ENCODE results near the gene NOPCHAP1. TPM values are rescaled to one million over a fixed set of nuclear protein-coding genes. Genes with fewer than 3 reads are reported as not detected.

The NOPCHAP1 gene
- total and polyA plus RNA-seq, 7 donors, result 6.2 to 10.5 (median 9.0) TPM

DNA sequence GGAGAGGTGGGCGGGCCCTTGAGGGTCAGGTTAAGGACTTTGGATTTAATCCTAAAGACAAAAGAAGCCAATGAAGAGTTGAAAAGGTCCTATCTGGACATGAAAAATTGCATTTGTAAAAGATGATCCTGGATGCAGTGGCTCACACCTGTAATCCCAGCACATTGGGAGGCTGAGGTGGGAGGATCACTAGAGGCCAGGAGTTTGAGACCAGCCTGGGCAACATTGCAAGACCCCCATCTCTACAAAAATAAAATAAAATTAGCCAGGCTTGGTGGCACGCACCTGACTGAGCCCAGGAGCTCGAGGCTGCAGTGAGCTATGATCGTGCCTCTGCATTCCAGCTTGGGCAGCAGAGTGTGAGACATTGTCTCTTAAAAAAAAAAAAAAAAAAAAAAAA is 25.7 kb upstream of the NOPCHAP1 start:
- WGBS, 3 donors, result 93 to 96% (median 94%) methylated on average over 4 of the region's 4 CpGs
- Histone ChIP-seq H3K4me3 (no peak overlapping the region), H3K36me3 (ENCODE audit: insufficient read depth in 1 of 2, low read depth in 1 of 2) (no peaks in the 10 kb centered on the region), H3K9me3 (no peaks in the 10 kb centered on the region), H3K27me3 (ENCODE audit: insufficient read depth in 3 of 3, low read length in 2 of 3) (peaks cover 2 to 30% (median 4%) of the 10 kb centered on the region in 3 donors), H3K4me1 (peaks cover 7% of the 10 kb centered on the region), H3K27ac (no peak overlapping the region)
- intact Hi-C loops (cut with DNase I), result no loop called here
- no peak for DNase-seq
- TF ChIP-seq, protein P1, sequence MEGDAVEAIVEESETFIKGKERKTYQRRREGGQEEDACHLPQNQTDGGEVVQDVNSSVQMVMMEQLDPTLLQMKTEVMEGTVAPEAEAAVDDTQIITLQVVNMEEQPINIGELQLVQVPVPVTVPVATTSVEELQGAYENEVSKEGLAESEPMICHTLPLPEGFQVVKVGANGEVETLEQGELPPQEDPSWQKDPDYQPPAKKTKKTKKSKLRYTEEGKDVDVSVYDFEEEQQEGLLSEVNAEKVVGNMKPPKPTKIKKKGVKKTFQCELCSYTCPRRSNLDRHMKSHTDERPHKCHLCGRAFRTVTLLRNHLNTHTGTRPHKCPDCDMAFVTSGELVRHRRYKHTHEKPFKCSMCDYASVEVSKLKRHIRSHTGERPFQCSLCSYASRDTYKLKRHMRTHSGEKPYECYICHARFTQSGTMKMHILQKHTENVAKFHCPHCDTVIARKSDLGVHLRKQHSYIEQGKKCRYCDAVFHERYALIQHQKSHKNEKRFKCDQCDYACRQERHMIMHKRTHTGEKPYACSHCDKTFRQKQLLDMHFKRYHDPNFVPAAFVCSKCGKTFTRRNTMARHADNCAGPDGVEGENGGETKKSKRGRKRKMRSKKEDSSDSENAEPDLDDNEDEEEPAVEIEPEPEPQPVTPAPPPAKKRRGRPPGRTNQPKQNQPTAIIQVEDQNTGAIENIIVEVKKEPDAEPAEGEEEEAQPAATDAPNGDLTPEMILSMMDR (IDR thresholded peaks at IDR 0.05), result no peak
- ATAC-seq, result no peak

DNA sequence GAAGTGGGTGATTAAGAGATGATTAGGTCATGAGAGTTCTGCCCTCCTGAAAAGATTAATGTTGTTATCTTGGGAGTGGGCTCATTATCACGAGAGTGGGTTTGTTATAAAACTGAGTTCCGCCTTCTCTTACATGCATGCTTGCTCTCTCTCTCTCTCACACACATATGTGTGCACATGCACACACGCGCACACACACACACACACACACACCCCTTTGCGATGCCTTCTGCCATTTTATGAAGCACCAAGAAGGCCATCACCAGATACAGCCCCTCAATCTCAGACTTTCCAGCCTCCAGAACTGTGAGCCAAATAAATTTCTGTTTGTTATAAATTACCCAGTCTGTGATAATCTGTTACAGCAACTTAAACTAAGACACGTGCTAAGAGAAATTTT is 22.4 kb upstream of the NOPCHAP1 start:
- ATAC-seq (no peak), DNase-seq (no peak)
- Histone ChIP-seq H3K4me1 (peaks cover 4% of the 10 kb centered on the region), H3K4me3 (no peak overlapping the region), H3K27ac (no peak overlapping the region), H3K36me3 (ENCODE audit: insufficient read depth in 1 of 2, low read depth in 1 of 2) (no peaks in the 10 kb centered on the region), H3K9me3 (no peaks in the 10 kb centered on the region), H3K27me3 (ENCODE audit: insufficient read depth in 3 of 3, low read length in 2 of 3) (peaks cover 2 to 25% (median 4%) of the 10 kb centered on the region in 3 donors)
- TF ChIP-seq, protein P1 (IDR thresholded peaks at IDR 0.05), result no peak
- WGBS, 3 donors, result 75 to 78% (median 76%) methylated on average over 6 of the region's 6 CpGs
- intact Hi-C loops (cut with DNase I), result no loop called here

DNA sequence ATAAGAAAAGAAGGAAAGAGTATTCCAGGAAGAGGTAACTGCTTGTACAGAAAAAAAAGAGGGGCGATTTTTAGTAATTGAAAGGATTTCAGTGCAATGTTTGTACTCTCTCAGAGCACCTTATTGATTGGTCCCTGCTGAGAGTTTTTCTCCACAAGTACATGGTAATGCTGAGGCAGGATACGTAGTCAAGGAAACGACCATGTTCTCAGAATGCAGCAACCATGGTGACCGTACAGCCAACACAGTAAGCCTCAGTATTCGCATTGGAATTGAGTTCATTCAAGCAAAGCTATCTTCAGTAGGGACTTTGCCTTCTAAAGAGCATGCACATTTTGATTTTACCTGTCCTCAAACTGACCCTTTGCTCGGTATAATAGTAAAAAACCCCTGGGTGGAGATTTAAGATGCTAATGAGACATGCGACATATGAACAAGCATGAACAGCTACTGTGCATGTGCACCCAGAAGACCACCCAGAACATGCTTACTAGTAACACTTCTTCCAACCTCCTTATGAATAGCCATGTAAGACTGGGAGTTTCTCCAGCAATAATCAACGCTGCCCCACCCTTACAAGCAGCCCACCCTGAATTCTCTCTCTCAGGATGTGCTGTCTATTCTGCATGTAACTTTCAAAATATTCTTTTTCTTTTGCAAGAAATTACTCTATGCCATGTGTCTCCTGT is 21.8 kb upstream of the NOPCHAP1 start:
- H3K27me3 ChIP-seq (ENCODE audit: insufficient read depth in 3 of 3, low read length in 2 of 3), result peaks cover 2 to 20% (median 4%) of the 10 kb centered on the region in 3 donors
- TF ChIP-seq, protein P1 (IDR thresholded peaks at IDR 0.05), result no peak
- no peaks in the 10 kb centered on the region for H3K36me3 ChIP-seq (ENCODE audit: insufficient read depth in 1 of 2, low read depth in 1 of 2)
- no peak for DNase-seq
- H3K4me1 ChIP-seq, result no peaks in the 10 kb centered on the region
- no peak overlapping the region for H3K27ac ChIP-seq
- intact Hi-C loops (cut with DNase I), result no loop called here
- 60 to 69% (median 66%) methylated on average over 8 of the region's 8 CpGs for WGBS, 3 donors
- ATAC-seq, result no peak
- no peaks in the 10 kb centered on the region for H3K9me3 ChIP-seq
- no peak overlapping the region for H3K4me3 ChIP-seq

DNA sequence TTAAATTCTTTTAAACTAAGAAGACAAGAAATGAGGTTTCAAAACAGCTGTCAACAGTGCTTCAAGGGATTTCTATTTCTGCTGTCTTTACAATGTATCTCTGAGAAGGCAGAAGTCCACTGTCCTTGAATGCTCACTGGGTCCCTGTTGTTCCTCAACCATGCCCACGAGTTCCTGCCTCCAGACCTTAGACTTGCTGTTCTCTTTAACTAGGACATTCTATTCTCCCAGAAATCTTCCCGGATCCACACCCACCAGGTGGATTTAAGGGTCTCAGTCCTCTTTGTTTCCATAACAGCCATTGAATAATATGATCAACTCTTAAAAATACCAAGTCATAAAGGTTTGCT is 21.3 kb upstream of the NOPCHAP1 start:
- H3K36me3 ChIP-seq (ENCODE audit: insufficient read depth in 1 of 2, low read depth in 1 of 2), result no peaks in the 10 kb centered on the region
- DNase-seq (no peak), ATAC-seq (no peak)
- no peaks in the 10 kb centered on the region for H3K9me3 ChIP-seq
- TF ChIP-seq, protein P1 (IDR thresholded peaks at IDR 0.05), result no peak
- H3K27ac ChIP-seq, result no peak overlapping the region
- 54 to 62% (median 58%) methylated on average over 2 of the region's 2 CpGs for WGBS, 3 donors
- no peak overlapping the region for H3K4me3 ChIP-seq
- no peaks in the 10 kb centered on the region for H3K4me1 ChIP-seq
- intact Hi-C loops (cut with DNase I), result no loop called here
- H3K27me3 ChIP-seq (ENCODE audit: insufficient read depth in 3 of 3, low read length in 2 of 3), result peaks cover 2 to 18% (median 4%) of the 10 kb centered on the region in 3 donors

DNA sequence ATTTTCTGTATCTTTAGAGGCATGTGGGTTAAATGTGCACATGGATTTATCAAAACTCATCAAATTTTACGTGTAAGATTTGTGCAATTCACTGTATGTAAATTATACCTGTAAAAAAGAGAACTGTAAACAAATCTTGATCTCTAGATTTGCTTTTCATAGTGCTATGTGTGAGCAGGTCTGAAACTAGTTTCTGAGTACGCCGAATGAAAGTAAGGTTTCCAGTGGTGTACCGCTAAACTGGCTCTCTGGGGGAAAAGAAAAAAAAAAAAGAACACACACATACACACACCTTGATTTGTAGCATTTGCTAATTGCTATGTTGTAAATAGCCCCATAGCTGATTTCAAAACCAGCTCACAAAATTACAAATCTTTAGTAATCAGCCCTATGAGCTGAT is 19.4 kb upstream of the NOPCHAP1 start:
- DNase-seq (no peak), ATAC-seq (no peak)
- TF ChIP-seq, protein P1 (IDR thresholded peaks at IDR 0.05), result no peak
- H3K27ac ChIP-seq, result no peak overlapping the region
- 90 to 97% (median 94%) methylated on average over 4 of the region's 4 CpGs for WGBS, 3 donors
- H3K4me1 ChIP-seq, result no peaks in the 10 kb centered on the region
- intact Hi-C loops (cut with DNase I), result no loop called here
- H3K27me3 ChIP-seq (ENCODE audit: insufficient read depth in 3 of 3, low read length in 2 of 3), result peaks cover 0 to 4% (median 4%) of the 10 kb centered on the region in 3 donors
- H3K4me3 ChIP-seq, result no peak overlapping the region
- no peaks in the 10 kb centered on the region for H3K9me3 ChIP-seq
- no peaks in the 10 kb centered on the region for H3K36me3 ChIP-seq (ENCODE audit: insufficient read depth in 1 of 2, low read depth in 1 of 2)

Data from psoas muscle (tissue), 8 donors.